ENCODE results near the gene KRTAP10-4. TPM values are rescaled to one million over a fixed set of nuclear protein-coding genes. Genes with fewer than 3 reads are reported as not detected.

The KRTAP10-4 gene
- total RNA-seq, 4 donors from 2014 or later: not detected

- ATAC-seq: no peak
- no peak overlapping the region for H3K4me3 ChIP-seq
- TF ChIP-seq POLR2A (IDR thresholded peaks at IDR 0.05): no peak
- no peak for TF ChIP-seq POLR2AphosphoS5 (IDR thresholded peaks at IDR 0.05)
- no peak for TF ChIP-seq EP300 (IDR thresholded peaks at IDR 0.05)
- TF ChIP-seq, protein P1, sequence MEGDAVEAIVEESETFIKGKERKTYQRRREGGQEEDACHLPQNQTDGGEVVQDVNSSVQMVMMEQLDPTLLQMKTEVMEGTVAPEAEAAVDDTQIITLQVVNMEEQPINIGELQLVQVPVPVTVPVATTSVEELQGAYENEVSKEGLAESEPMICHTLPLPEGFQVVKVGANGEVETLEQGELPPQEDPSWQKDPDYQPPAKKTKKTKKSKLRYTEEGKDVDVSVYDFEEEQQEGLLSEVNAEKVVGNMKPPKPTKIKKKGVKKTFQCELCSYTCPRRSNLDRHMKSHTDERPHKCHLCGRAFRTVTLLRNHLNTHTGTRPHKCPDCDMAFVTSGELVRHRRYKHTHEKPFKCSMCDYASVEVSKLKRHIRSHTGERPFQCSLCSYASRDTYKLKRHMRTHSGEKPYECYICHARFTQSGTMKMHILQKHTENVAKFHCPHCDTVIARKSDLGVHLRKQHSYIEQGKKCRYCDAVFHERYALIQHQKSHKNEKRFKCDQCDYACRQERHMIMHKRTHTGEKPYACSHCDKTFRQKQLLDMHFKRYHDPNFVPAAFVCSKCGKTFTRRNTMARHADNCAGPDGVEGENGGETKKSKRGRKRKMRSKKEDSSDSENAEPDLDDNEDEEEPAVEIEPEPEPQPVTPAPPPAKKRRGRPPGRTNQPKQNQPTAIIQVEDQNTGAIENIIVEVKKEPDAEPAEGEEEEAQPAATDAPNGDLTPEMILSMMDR (IDR thresholded peaks at IDR 0.05): no peak
- no peak overlapping the region for H3K27ac ChIP-seq
- H3K36me3 ChIP-seq: no peaks in the 10 kb centered on the region
- peaks cover 0 to 12% (median 0%) of the 10 kb centered on the region in 3 donors for H3K9me3 ChIP-seq
- 67 to 71% methylated on average over 3 to 9 of the region's 23 CpGs for WGBS, 2 donors (ENCODE audit: low coverage in 1 of 2)
- H3K27me3 ChIP-seq: peaks cover 82% of the 10 kb centered on the region
- no peaks in the 10 kb centered on the region for H3K4me1 ChIP-seq
Observed at GRCh38 chr21:44601596-44602462, 28.3 kb downstream of the KRTAP10-4 start.

DNA sequence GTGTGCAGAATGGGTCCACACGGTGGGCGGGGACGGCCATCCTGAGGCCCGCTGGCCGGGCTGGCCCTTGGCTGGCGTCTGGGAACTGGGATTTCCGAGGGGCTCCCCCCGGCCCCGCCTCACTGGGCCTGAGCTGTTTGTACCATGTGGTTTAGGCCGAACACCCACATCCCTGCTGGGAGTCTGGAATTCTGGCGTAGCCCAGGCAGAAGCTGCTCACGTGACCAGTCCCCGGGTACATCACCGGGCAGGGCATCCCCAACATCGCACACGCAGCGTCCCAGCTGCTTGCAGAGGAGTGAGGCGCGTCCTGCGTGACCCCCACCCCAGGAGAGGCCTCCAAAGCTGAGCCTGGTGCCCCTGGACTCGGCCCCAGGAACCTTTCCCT is 28.9 kb downstream of the KRTAP10-4 start:
- H3K27ac ChIP-seq: no peak overlapping the region
- no CpG with 5 or more reads among the region's 21 CpGs for WGBS, 2 donors (ENCODE audit: low coverage in 1 of 2)
- no peak overlapping the region for H3K4me3 ChIP-seq
- H3K27me3 ChIP-seq: peaks cover 89% of the 10 kb centered on the region
- ATAC-seq: no peak
- H3K4me1 ChIP-seq: no peaks in the 10 kb centered on the region
- no peaks in the 10 kb centered on the region for H3K36me3 ChIP-seq
- TF ChIP-seq POLR2AphosphoS5 (IDR thresholded peaks at IDR 0.05) (no peak), POLR2A (IDR thresholded peaks at IDR 0.05) (no peak), EP300 (IDR thresholded peaks at IDR 0.05) (no peak)
- TF ChIP-seq, protein P1 (IDR thresholded peaks at IDR 0.05): no peak
- H3K9me3 ChIP-seq: peaks cover 0 to 12% (median 0%) of the 10 kb centered on the region in 3 donors

DNA sequence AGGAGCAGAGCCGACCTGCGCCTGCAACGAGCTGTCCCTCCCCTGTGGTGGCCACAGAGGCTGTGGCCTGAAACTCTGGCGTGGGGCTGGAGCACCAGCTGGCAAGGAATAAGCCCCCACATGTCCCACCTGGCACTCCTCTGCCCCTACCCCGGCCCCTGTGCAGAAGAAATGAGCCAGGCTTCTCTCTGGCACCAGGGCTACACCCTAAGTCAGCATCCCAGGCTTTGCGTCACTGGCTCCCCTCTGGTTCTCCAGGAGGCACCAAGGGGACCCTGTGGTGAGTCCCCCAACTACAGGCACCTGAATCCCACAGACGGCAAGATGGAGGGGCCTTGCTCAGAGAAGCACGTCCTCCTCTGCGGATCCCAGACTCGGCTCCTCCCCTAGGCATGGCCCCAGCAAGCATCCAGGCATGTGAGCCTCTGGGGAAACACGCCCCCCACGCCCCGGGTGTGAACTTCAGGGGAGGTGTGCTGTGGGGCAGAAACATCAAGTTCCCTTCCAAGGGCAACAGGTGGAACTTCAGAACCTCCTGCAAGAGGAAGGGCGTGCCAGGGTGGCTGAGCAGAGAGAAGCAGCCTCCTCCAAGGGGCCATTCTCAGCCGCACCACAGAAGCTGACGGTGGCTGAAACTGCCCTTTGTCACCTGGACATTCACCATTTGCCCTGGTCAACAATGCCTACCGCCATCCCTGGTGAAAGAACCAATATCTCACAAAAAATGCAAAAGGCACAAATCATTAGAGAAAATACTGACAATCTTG is 29.8 kb downstream of the KRTAP10-4 start:
- Histone ChIP-seq H3K36me3 (no peaks in the 10 kb centered on the region), H3K4me3 (no peak overlapping the region), H3K27me3 (peaks cover 90% of the 10 kb centered on the region), H3K27ac (no peak overlapping the region), H3K4me1 (no peaks in the 10 kb centered on the region), H3K9me3 (peaks cover 0 to 7% (median 0%) of the 10 kb centered on the region in 3 donors)
- 7 to 33% methylated on average over 3 of the region's 17 CpGs for WGBS, 2 donors (ENCODE audit: low coverage in 1 of 2)
- no peak for ATAC-seq
- TF ChIP-seq POLR2AphosphoS5 (IDR thresholded peaks at IDR 0.05): no peak

DNA sequence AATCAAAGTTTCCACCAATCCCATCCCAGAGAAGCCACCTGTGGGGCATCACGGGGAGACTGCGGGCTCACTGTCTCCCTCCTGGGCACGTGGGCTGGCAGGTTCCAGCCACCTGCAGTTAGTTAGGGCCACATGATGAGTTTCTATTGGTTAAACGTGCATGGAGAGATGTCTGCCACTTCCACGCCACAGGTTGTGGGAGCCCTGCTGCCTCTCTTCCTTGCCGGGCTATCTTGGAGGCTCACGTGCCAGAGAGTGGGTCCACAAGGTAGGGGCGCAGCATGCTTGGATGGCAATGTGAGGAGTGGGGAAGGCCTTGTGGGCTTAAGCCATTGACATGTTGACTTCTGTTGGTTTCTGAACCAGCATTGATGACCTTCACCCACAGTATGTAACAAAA is 30.4 kb downstream of the KRTAP10-4 start:
- 53 to 100% methylated on average over 2 to 3 of the region's 8 CpGs for WGBS, 2 donors (ENCODE audit: low coverage in 1 of 2)
- H3K27me3 ChIP-seq: peaks cover 84% of the 10 kb centered on the region
- H3K27ac ChIP-seq: no peak overlapping the region

GRCh38 chr21:44606495-44606894 is 33.0 kb downstream of the KRTAP10-4 start:
- ATAC-seq: no peak
- peaks cover 0 to 28% (median 0%) of the 10 kb centered on the region in 3 donors for H3K9me3 ChIP-seq
- peaks cover 70% of the 10 kb centered on the region for H3K27me3 ChIP-seq
- no peak overlapping the region for H3K4me3 ChIP-seq
- WGBS, 2 donors (ENCODE audit: low coverage in 1 of 2): 52 to 73% methylated on average over 4 of the region's 4 CpGs
- no peaks in the 10 kb centered on the region for H3K4me1 ChIP-seq
- no peak for TF ChIP-seq EP300 (IDR thresholded peaks at IDR 0.05)
- TF ChIP-seq, protein P1 (IDR thresholded peaks at IDR 0.05): no peak
- no peak for TF ChIP-seq POLR2A (IDR thresholded peaks at IDR 0.05)
- no peak overlapping the region for H3K27ac ChIP-seq
- H3K36me3 ChIP-seq: no peaks in the 10 kb centered on the region

More for the DNA sequence above, 30.4 kb downstream of the KRTAP10-4 start:
- Histone ChIP-seq H3K4me3 (no peak overlapping the region), H3K36me3 (no peaks in the 10 kb centered on the region), H3K4me1 (no peaks in the 10 kb centered on the region), H3K9me3 (peaks cover 0 to 4% (median 0%) of the 10 kb centered on the region in 3 donors)
- no peak for ATAC-seq
- TF ChIP-seq, protein P1 (IDR thresholded peaks at IDR 0.05): no peak
- no peak for TF ChIP-seq POLR2AphosphoS5 (IDR thresholded peaks at IDR 0.05)
- no peak for TF ChIP-seq EP300 (IDR thresholded peaks at IDR 0.05)
- no peak for TF ChIP-seq POLR2A (IDR thresholded peaks at IDR 0.05)
